Stimulated activated CD8-positive, alpha-beta memory T cell treated with anti-CD3 and anti-CD28 coated beads, Interleukin-15, amount 100 ng/mL, for 24 hours (primary cell): ENCODE data around the gene SFTA2.
"Not testable (repeated sequence)": the region's sequence is repeated elsewhere in the genome, so short reads cannot be mapped to it uniquely, and the experiment has no call there.

Source experiments
- DNase-seq: peaks from one replicate; pipeline ENCODE4 v3.0.0-alpha.2; 2020; ENCODE audit warnings: low read depth

SFTA2 gene

DNA sequence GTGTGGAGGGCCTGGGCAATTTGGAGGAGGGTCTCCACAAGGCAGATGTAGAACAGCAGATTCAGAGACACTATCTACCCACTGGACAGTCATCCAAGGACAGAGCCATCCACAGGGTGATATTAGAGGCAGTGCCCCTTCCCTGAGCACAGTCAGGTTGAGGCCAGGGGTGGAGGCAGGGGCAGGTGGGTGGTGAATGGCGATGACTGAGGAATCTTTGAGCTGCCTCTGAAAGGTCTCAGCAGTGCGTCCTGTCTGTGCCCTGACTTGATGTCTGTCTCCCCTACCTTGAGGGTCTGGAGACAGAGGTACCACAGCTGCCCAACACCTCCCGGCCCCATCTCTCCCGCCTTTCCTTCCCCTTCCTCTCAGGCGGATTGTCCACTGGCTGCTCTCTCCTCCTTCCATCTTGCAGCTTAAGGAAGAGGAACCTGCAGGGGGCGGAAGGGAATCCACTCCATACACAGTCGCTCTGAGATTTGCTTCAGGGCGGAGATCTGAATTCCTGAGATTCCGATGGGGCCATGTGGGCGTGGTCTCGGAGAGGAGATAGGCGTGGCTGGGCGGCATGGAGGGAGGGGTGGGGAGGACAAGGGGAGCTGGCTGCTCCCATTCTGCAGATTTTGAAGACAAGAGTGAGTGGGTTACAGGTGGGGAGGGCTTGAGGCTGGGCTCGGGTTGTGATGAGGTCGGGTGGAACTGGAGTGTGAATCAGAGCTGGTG lies 10.5 kb upstream of the SFTA2 start:
- DNase-seq = no peak

DNA sequence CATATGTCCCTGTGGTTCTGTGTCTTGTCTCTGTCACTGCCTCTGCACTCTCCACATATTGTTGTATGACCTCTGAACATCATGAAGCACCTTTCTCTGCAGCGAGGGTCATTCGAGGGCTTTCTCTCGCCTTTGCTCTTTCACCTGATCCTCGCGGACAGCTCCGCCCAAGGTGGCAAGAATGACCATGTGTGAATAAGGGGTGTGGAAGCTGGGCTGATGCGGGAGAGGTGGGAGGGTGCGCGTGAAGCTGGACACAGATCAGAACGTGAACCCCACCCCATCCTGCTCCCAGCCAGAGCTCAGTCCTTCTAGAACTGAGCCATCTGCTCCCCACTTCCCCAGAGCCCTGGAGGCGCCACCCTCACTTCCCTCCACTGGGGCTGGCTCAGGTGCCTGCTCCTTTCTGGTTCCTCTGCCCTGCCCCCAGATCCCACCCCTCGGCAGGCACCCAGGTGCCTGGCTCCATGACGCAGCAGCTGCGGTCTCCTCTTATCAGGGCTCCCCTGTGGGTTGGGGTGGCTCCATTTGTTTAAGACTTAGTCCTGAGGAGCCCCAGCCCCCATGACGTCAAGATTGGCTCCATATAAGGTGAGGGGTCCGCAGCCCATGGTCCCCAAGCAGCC lies 8.5 kb upstream of the SFTA2 start, which contains the start of gene MUCL3:
Gene MUCL3, plus strand, starts transcription at position 613 of the 626 bp plus-strand sequence. CDS start 27 bp downstream, outside the sequence.
- no peak for DNase-seq

DNA sequence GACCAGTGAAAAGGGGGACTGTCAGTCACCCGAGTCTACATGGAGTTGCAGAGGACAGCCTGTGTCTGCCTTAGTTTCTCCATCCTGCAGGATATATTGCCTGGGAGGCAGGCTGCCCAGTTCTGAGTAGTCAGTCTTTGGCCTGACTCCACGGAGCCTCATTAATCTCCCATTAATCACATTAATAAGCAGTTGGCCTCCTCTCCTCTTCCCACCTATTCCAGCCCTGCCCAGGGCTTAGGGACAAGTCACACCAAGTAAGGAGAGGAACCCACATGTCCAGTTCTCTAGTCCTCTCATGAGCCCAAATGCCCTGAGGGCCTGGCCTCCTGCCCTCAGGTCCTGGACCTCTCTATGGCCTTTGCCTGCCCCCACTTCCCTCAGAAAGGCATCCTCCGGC lies 7.5 kb upstream of the SFTA2 start:
- no peak for DNase-seq

DNA sequence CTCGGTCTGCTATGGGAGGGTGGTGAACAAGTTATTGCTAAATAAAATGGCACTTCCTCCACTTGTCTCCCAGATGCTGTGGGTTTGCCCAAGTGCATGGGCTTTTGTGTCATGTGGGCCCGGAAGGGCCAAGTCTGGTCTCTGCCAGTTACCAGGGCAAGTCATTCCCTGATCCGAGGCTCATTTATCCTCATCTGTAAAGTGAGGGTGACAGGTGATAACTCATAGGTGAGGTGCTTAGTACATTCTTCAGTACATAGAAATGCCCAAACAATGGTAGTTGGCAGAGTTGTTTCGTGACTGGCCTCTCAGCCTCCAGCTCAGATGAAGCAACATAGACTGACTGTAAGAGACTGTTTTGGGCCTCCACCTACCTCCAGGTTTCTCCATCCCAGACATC lies 6.8 kb upstream of the SFTA2 start:
- DNase-seq = no peak

DNA sequence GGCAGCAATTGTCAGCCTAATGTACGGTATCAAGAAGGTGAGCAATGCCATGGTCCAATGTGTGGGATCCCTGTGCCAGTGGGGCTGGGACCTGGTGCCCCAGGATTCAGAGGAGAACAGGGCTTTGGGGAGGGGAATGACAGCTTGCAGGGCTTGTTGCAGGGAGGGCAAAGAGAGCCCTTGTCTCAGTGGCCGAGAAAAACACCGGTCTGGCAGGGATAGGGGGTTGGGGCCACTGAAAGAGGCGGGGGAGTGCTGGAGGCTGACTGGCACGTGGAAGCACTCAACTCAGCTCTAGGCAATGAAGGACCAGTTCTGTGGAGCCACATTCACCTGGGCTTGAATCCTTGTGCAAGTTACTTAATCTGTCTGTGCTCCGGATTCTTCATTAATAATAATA lies 5.3 kb upstream of the SFTA2 start:
- no peak for DNase-seq

DNA sequence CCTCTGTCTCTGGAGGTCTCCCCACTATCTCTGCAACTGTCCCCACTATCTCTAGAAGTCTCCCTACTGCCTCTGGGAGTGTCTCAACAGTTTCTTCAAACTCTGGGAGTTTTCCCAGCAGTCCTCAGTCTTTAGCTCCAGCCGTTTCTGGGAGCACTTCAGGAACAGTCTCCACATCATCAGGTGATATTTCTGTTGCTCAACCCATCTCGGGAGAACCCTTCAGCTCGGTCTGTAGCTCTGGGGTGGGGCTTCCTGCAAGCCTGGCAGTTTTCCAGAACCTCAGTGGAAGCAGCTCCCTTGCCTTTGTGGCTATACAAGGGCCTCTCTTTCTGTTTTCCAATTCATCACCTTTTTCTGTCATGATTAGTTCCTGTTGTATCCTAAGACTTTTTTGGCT lies 3.0 kb upstream of the SFTA2 start:
- DNase-seq = no peak

DNA sequence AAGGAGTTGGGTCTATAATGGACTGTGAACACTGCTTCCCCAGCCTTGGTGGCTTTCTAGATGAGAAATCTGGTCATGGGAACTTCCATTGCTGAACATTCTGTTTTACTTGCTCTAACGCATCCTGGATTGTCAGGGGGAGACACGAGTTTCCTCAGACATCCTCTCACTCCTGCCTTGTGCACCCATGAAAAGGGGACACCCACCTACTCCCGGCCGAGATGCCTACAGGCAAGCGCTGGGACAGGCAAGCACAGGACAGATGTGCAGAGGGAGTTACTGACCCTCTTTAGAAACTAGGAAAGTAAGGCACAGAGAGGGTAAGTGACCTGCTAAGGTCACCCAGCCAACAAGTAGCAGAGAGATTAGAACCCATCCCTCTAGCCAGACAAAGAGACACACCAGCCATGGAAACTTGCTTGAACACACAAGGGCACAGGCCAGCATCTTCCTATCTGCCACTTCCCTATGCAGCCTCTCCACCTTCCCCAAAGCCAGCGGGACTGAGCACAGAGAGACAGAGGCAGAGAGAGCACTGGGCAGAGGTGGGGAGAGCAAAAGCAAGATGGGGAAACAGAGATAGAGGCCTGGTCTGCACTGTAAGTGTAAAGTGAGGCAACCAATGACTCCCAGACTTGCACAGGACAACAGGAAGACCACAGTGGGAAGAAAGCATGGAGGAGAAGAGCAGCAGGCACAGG lies 845 bp upstream of the SFTA2 start:
- DNase-seq = no peak

DNA sequence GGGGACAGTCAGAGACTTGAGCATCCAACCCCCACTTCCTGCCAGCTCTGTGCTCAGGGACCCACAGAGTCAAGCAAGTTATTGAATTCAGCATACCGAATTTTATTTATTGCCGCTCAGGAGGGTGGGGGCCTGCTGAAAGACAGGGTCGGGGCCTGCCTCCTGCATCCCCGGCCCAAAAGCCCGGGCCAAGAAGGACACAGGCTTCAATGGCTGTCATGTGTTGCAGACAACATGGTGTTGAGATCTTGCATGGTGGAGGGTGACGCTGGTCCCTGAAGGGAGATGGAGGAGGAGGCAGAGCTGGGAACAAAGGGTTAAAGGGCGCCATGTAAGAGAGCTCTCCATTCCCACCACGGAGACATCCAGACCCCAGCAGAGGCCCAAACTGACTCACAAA lies 698 bp downstream of the SFTA2 start:
- DNase-seq = no peak

DNA sequence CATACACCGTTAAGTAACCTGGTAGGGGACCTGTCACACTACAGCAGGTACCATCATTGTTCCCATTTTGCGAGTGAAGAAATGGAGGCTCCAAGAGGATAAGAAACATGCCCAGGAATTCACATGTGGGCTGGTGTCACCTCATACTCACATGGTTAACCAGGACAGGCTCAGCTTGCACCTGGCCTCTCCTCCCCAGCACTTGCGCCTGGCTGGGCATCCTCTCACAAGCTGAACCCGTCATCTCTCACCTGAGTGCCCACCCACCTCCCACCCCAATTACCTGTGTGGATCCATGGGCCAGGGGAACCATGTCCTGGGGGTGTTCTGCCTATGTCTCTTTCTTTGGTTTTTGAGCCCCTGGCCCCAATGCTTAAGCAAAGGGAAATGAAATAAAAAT lies 1.5 kb downstream of the SFTA2 start:
- no peak for DNase-seq

DNA sequence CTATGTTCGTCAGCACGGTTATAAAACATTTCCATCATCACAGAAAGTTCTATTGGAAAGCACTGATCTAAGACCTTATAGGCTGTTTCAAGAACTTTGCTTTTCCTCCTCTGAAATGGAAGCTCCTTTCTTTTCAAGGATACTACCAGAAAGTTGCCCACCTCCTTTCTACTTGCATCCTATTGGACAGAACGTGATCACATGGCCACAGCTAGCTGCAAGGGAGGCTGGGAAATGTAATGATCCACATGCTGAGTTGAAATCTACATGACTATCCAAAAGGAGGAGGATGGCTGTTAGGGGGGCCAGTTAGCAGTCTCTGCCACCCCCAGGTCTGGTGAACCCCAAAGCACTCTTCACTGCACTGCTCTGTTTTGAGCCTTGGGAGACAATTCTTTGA lies 3.3 kb downstream of the SFTA2 start:
- no peak for DNase-seq

DNA sequence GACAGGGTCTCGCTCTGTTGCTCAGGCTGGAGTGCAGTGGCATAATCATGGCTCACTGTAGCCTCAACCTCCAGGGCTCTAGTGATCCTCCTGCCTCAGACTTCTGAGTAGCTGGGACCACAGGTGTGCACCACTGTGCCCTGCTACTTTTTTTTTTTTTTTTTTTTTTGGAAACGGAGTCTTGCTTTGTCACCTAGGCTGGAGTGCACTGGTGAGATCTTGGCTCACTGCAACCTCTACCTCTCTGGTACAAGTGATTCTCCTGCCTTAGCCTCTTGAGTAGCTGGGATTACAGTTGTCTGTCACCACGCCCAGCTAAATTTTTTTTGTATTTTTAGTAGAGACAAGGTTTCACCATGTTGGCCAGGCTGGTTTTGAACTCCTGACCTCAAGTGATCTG lies 4.9 kb downstream of the SFTA2 start:
- not testable (repeated sequence) for DNase-seq

DNA sequence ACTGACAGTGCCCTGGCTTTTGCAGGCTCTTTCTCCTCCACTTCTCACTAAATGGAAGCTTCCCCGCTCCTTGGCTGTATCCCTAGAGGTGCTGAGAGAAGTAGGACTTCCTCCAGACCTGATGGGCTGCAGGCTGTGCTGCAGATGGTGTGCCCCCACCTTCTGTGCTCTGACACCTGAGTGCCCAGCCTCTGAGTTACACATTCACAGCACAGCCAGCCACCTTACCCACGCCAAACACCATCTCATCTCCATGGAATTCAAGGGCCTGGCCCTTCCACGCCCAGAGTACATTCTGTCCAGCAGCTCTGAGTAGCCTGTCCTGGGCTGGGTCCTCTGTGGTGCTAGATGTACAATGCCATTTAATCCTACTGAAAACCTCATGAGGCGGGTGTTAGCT lies 5.3 kb downstream of the SFTA2 start:
- DNase-seq = no peak

DNA sequence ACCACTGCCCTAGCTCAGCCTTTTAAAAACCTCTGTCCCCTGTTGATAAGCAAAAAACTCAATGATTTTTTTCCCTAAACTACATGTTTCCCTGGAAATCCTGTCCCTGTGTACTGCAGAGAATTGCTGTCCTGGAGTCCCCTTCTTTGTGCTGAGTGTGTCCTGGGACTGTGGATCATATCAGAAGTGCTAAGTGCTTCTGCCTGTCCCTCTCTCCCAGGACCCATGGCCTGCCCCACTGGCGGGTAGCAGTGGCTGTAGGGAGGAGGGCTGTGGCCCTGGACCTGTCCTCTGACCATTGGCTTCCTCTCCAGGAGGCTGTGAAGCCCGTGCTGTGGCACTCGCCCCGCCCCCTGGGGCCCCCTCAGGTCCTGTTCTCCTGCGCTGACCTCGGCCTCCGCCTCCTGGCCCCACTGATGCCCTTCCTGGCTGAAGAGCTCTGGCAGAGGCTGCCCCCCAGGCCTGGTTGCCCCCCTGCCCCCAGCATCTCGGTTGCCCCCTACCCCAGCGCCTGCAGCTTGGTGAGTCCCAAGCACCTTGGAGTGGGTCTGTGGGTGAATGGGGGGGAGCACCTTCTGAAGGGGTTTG lies 7.8 kb downstream of the SFTA2 start:
- not testable (repeated sequence) for DNase-seq

DNA sequence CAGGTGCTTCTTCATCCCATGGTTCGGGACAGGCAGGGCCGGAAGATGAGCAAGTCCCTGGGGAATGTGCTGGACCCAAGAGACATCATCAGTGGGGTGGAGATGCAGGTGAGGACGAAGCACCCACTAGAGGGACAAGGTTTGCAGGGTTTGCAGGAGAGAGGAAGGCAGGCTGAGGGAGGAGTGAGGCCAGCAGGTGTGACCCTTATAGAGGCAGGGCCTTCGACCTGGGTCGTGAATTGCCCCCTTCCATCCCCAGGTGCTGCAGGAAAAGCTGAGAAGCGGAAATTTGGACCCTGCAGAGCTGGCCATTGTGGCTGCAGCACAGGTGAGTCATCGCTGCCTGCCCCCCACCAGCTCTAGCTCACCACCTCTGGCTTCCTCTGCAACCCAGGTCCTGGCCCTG lies 9.5 kb downstream of the SFTA2 start:
- DNase-seq = no peak

DNA sequence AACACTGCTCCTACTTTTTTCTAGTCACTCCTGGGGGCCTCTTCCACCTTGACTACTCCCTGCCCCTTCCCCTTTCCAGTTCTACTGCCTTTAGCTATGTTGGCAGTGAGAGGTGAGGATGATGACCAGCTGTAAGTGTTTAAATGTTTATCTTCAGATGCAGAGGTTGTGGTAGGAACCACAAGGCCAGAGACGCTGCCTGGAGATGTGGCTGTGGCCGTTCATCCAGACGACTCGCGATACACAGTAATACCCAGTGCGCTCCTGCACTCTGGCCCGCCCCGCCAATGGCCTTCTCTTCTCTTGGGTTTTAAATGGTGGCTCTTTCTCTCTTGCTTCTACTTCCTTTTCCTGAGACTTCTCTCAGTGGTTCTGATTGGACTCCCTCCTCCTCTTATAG lies 13.3 kb downstream of the SFTA2 start:
- no peak for DNase-seq

DNA sequence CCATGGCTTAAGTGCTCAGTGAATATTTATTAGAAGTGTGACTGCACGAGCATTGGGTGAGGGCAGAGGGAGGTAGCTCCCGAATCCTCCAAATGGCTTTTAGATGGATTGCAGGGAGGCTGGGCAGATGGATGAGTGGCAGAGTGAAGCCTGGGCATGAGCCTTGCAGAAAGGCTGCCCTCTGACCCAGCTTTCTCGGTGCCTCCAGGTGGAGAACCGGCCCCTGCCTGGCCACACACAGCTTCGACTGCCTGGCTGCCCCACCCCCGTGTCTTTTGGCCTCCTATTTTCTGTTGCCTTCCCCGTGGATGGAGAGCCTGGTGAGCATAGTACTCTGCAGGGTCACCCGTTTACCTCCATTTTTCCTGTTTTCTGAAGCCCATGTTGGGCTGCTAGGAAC lies 14.5 kb downstream of the SFTA2 start:
- DNase-seq = no peak

DNA sequence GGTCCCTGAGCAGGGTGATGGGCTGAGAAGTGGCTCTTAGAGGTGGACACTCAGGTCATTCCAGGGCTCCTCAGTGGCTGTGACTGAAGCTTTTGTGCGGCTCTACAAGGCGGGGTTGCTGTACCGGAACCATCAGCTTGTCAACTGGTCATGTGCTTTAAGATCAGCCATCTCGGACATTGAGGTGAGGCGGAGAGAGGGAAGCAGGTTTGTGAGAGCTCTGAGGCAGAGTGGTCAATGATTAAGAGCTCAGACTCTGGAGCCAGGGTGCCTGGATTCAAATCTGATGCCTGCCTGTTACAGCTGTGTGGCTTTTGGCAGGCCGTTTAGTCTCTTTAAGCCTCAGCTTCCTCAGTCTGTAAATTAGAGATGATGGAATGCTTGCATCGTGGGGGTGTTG lies 14.9 kb downstream of the SFTA2 start:
- DNase-seq = no peak

DNA sequence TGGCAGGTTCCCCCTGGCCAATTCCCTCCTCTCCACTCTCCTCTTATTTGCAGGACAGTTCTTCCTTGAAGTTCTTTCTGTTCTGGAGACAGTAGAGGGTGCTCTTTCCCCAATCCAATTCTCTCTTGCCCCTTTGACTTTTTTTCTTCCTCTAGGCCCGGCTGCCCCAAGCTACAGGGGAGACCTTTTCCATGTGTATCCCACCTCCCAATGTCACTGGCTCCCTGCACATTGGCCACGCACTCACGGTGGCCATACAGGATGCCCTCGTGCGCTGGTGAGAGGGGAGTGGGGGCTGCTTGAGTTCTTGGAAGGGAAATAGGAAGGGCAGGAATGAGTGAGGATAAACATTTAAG lies 16.4 kb downstream of the SFTA2 start:
- no peak for DNase-seq

DNA sequence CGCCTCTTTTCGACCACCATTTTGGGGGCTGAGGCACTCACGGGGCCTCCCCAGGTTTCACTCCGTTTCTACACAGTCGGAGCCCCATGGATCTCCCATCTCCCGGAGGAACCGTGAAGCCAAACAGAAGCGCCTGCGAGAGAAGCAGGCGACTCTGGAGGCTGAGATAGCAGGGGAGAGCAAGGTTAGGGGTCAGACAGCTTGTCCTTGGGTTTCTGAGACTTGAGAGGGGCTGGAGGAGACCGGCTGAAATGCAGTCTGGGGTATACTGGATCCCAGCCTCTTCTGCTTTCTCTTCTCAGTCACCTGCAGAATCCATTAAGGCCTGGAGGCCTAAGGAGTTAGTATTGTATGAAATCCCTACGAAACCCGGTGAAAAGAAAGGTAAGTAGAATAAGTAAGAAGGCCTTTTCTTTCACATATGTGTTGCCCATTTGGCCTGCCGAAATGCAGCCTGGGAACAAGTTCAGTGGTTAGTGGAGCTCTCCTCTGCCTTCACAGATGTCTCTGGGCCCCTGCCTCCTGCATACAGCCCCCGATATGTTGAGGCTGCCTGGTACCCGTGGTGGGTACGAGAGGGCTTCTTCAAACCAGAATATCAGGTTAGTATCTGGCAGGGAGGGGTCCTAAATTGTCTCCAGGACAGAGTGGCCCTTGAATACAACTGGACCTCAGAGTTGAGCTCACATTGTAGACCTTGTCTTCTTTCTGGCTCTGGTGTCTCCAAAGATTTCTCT lies 16.9 kb downstream of the SFTA2 start:
- no peak for DNase-seq

DNA sequence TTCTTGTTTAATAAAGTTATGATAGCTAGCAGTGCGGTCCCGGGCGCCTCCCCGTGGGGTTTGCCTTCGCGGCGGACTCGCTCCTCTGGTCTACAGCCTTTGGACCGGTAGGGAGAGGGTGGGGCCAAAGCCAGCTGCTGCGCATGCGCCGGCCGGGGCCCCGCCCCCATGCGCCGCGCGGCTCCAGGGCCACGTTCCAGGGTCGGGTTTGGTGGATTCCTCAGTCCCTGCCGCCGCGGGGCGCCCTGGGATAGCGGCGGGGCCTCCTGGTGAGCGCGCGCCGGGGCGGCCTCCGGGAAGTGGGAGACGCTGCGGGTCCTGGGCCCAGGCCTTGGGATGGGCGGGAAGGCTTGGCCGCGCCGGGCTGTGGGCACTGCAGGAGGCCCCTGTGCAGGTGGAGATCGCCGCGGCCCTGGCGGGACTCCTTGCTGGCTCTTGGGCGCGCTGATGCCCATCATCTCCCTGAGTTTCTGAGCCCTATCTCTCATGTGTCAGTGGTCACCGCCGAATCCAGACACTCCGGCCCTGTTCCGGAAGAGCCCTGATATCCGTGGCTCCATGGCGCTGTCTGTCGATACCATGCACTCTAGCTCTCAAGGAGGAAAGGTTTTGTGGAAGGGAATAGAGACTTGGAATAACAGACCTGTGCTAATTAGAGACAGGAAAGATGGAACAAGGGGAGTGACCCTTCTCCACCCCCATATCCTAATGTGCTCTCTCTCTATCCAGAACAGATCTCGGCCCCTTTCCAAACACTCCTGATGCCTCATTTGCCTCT lies 17.7 kb downstream of the SFTA2 start, which contains the start of gene VARS2:
Gene VARS2, plus strand, starts transcription at position 163 of the 778 bp plus-strand sequence. Its CDS starts 599 bp downstream, at position 762.
- peak; percentile 78 for DNase-seq

DNA sequence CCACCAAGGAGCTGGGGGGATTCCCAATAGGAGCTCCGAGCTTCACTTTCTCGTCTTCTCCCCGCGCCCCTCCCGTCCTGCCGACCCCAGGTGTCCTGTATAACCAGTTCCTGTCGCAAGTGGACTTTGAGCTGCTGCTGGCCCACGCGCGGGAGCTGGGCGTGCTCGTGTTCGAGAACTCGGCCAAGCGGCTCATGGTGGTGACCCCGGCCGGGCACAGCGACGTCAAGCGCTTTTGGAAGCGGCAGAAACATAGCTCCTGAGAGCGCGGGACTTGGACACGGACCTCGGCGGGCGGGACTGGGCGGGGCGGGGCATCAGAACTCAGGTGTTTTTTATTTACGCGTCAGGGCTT lies 18.3 kb downstream of the SFTA2 start:
- DNase-seq = no peak
